Activated T-helper 9 cell treated with anti-CD3 and anti-CD28 coated beads, Interleukin-2, amount 50 U/mL, for 16 hours (primary cell): ENCODE data around the gene PKD1L1.

Experiments
- DNase-seq: peaks from one replicate; pipeline ENCODE4 v3.0.0-alpha.2; 2020; ENCODE audit warnings: low read depth

The PKD1L1 gene

DNA sequence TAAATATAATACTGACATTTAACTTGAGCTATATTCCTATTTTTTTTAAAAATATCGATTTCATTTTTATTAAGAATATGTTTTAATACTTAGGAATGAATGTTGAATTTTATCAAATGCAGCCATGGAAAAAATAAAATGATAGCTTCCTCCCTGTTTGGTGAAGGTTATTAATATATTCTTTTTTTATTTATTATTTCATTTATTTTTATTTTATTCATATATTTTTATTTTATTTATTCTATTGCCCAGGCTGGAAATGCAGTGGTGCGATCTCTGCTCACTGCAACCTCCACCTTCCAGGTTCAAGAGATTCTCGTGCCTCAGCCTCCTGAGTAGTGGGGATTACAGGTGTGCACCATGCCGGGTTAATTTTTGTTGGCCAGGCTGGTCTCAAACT lies 160.2 kb downstream of the PKD1L1 start:
- DNase-seq, result no peak

DNA sequence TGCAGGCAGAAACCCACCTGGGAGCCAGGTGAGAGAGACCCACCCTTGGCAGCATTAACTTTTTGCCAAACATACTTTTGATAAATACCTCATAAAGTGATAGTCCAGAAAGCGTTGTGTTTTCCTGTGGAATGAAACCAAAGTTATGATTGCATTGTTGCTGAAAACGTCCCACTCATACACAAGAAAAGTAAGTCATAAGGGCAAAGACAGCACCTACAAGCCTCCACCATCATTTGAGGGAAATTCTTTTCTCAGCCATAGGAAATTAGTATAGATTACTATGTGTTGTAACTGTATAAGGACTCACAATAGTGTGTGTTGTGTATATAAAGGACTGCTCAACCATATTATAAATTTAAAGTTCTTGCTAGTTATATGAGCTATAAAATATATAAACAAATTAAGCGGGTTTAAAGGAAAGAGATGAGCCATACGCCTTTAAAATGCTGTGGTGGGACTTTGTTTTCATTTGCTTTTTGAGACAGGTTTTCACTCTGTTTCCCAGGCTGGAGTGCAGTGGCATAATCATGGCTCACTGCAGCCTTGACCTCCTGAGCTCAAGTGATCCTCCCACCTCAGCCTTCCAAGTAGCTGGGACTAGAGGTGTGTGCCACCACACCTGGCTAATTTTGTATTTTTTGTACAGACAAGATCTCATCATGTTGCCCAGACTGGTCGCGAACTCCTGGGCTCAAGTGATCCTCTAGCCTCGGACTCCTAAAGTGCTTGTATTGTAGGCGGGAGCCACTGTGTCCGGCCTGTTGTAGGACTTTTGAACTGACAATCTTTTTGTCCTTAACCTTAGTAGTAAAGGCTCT lies 160.8 kb downstream of the PKD1L1 start:
- DNase-seq, result no peak

DNA sequence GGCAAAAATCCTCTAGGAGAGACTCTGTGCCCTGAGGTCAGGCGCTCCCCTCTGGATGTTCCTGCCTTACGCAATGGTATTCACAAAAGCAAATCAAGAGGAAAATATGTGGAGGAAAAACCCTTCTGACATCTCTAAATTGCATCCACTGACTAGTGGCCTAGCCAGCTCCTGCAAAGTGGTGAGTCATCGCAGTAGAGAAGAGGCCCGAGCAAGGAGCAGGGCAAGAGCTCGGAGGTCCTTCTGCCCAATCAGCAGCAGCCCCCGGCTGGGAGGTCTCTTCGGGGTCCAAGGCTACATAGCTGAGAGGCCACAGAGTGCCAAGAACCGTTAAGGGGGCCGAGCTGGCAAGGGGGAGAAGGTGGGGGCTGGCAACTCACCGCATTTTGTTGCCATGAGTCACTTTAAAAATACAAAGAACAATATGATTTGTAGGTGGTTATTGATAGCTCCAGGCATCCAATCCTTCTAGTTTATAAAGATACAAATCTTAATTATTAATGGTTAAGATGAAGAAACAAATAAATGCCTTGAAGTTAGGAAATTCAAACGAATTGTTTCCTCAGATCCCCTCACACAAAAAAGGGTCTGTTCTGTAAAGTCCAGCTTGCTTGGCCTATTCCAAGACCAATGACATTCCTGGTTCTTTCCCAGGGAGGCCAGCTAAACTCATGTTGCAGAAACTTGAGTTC lies 161.6 kb downstream of the PKD1L1 start:
- DNase-seq, result no peak

DNA sequence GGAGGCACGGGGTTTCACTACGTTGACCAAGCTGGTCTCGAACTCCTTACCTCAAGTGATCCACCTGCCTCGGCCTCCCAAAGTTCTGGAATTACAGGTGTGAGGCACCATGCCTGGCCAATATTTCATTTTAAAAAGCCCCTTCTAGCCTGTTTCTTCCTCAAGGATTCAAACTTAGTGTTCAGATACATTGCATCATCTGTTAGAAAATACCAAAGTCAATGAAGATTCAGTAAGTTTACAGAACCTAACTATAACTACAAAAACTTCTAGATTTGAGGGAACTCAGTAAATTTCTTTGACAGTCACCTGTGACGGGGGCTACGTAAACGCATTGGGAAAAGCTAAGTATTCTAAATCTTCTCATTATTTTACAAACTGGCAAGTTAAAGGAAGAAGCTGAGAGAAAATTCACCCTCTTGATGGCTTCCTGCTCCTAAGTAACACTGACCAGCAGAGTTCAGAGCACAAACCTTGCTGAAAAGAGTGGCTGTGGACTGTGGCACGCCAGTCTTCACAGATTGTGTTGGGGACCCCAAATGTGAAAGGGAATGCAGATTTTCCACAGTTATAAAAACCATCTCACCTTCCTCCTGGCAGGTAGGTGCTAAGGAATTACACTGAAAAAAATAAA lies 162.2 kb downstream of the PKD1L1 start:
- DNase-seq, result no peak

DNA sequence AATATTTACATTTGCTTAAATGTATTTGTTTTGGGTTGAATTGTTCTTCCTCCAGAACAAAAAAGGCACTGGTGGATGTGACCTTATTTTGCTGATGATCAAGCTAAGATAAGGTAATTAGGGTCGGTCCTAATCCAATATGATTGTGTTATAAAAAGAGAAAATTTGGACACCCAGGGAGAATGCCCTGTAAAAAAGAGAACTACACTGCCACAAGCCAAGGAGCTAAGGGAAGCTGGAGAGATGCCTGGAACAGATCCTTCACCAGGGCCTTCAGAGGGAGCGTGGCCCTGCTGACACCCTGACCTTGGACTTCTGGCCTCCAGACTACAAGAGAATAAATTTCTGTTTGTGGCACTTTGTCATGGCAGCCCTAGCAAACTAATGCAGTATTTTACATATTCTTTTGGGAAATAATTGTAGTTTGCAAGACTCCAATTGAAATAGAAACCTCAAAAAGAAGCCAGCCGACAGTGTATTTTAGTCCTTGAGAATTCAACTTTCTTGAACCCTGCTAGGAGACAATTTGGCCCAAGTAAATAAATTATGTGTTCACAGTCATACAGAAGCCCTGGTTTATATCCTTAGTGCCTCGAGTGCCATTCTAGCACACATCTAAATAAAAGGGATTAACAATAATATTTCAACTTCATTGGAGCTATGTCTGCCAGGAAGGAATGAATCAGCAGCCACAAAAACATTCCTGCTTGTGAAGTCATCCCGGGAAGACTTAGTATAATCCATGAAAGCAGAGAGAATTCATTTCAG lies 164.6 kb downstream of the PKD1L1 start:
- DNase-seq, result no peak

DNA sequence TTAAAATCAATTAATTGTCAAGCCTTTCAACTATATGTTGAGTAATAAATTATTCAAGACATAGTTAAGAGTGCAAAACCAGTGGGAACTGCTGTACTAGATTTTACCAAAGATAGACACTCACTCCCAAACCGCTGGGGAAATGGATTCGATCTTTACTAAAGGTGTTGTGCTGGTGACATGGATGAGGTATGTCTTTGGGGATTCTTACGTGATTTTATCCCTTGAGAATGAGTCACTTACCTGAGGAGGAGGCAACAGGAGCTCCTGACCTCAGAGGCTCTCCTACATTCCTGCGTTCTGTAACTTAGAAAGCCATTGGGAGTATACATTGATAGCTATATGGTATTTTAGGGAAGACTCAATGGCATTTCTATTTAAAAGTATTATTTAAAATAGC lies 165.5 kb downstream of the PKD1L1 start:
- no peak for DNase-seq

DNA sequence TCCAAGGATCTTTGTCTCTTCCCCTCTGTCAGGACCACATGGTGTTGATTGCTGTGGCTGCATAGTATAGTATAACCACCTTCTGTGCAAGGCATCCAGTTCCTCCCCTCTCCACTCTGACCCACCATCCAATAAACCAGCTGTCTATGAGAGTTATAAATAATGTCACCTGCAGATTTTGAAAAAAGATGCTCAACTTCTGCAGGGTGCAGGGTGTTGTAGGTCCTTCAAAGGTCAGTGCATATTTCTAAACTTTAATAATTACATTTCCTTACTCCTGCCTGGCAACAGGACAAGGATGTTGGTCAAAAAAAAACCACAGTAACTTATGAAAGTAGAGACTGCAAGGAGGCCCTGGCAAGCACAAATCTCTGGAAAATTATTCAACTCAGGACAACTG lies 166.2 kb downstream of the PKD1L1 start:
- DNase-seq, result no peak

DNA sequence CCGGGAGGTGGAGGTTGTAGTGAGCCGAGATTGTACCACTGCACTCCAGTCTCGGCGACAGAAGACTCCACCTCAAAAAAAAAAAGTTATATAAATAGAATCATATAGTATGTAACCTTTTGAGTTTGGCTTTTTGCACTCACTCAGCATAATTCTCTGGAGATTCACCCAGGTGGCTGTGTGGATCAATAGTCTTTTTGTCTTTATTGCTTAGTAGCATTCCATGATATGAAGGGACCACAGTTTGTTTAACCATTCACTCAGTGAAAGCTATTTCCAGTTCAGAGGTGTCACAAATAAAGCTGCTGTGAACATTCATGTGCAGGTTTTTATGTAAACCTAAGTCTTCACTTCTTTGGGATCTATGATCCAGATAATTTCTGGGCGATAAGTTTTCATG lies 167.7 kb downstream of the PKD1L1 start:
- no peak for DNase-seq

DNA sequence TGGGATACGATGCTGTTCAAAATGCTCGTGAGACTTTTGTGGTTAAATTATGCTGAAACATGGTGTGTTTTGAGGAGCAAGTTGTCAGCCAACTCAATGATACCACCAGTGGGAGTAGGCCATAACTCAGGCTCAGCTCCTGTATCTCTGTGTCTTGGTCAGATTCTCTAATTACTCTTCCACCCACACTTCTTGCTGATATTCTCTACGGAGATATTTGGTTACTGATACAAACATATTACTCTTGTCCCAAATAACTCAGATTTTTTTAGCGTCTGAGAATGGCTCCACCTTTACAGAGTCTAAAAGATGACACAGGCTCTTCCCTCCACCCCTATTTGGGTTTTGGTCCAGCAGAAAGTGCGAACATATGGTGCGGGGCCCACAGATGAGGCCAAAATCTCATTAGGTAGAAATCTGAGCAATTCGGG lies 168.9 kb downstream of the PKD1L1 start:
- DNase-seq, result no peak

DNA sequence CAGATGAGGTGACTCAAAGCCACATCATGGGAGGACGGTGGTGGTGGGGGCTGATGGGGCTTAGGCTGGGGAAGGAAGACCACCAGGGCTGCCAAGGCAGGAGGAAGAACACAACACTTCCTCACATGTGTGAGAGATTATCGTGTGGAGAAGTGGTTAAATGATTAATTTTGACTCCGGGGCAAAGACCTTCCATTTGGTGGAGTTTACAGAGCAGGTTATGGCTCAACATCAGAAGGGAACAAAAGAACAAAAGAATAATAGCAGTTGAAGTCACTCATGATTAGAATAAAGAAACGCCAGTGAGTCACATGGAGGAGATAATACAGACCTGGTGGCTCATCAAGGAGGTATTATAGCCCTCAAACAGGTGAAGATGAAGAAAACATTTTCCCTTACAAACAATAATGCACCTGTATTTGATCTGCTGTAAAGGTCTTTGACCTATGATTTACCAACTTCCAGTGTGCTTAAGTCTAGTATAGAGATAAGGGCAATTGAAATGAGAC lies 170.1 kb downstream of the PKD1L1 start:
- no peak for DNase-seq

DNA sequence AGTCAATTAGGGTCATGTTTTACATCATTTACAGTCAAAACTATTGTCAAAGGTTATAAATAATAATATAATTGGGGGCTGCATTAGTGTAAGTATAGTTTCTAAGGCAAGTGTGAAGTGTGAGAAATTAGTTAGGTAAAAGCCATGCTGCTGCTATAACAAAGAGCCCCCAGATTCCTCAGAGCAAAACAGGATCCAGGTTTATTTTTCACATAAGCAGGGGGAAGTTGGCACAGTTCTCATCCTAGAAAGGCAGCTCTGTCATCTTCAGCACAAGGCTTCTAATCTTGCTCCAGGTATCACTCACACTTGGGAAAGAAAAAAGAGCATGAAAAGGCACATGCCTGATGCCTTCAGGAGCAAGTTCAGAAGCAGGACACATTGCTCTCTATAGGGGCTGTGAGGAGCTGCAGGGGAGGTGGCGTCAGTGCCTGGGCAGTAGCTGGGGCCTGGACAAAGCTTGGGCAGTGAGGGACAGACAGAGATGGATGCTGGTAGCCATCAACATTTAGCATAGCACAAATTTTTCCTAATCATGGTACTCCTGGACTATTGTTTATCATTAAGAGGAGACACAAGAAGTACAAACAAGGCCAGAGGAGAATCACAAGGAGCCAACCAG lies 170.6 kb downstream of the PKD1L1 start:
- no peak for DNase-seq

DNA sequence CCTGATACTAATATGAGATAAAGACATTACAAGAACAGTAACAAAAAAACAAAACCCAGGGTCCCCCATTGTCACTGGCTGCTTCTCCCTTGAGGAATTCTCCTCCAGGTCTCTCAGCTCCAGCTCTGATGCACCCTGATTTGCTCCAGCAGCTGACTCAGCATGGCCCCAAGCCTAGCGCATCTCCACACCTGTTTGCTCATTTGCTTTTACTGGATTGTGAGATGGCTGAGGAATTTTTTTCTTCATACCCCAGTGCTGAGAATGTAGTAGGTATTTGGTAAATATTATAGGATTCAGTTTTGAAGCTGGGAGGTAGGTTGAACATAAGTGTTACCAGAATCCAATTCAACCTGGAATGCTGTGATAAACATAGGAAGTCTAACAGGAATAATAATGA lies 171.9 kb downstream of the PKD1L1 start:
- no peak for DNase-seq

DNA sequence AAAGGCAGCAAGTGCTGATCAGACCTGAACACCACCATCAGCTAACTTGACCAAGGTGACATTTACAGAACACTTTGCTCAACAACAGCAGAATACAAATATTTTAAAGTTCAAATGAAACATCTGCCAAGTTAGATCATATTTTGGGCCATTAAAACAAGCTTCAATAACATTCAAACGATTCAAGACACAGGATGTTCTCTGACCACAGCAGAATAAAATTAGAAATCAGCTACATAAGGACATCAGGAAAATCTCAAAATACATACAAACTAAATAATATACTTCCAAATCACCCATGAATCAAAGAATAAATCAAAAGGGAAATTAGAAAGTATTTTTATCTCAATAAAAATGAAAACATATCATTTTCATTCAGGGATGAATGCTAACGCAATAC lies 173.0 kb downstream of the PKD1L1 start:
- DNase-seq, result no peak

DNA sequence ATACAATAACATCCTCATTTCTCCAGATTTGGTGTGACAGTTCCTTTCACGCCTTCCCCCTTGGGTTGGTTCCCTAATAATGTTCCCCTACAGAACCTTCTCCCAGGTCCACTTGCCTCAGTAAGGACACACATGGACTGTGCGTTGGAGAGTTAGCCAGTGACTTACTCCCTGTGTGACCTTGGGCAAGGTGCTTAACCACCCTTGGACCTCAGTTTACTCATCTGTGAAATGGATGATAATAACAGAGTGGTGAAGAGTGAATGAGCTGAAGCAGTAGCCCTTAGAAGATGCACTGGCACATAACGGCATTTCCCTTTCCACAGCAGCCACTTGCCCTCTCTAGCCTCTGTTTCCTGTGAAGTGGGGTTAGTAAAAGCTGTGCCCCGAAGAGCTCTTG lies 175.8 kb downstream of the PKD1L1 start:
- no peak for DNase-seq

DNA sequence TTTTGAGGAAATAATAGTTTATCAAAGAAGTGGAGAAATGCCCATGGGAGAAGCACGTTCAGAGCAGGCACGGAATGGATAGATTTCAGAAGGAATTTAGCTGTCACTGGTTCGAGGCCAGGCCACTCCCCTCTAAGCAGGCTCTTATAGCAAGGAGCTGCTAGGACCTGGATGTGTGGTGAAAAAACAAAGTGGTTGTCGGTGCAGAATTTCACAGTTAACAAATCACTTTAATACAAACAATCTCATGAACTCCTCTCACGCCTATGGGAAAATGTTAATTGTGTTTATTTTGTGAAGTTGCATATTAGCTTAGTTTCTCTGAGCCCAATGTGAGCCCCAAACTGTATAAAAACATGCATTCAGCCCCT lies 176.3 kb downstream of the PKD1L1 start:
- DNase-seq, result no peak

DNA sequence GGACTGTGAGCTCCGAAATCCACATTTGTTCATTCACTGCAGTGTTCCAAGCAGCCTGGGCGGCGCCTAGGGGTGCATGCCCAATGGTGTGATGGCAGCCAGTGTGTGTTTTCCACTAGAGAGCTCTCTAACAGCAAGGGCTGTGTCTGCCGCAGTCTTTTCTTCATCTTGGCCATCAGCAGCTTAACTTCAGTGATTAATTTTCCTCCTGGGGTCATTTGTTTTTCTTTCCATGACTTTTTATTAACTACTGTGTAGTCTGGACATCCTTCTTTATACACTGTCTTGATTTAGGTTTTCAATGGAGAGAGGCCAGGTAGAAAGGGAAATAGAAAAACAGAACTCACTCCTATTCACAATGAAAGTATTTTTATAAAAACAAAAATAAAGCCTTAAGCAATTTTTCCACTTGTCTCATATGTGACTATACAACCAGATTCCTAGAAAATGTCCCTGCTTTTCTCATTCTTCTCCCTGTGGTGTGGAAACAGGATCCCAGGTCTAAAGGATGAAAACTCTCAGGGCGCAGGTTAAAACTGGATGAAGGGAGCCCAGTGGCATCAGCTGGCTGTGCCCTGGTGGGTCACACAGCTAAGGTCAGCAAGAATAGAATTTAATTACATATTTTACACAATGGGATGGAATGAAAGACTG lies 176.8 kb downstream of the PKD1L1 start:
- no peak for DNase-seq

DNA sequence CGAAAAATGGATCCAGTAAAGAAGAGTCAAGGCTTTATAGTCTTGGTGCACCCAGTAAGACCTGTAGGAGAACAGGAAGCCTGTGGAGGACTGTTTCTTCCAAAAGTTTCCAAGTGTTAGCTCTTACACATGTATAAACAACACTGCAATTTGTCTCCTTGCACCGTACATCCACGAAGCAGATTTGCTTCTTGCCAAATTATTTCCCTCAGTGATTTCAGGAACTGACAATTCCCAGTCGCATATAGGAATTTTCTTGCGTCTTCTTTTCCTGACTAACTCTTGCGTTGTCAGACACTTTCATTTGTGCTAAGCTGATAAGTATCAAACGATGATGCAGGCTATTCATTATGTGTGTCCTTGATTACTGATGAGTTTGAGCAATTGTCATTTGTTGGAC lies 182.1 kb downstream of the PKD1L1 start:
- no peak for DNase-seq

DNA sequence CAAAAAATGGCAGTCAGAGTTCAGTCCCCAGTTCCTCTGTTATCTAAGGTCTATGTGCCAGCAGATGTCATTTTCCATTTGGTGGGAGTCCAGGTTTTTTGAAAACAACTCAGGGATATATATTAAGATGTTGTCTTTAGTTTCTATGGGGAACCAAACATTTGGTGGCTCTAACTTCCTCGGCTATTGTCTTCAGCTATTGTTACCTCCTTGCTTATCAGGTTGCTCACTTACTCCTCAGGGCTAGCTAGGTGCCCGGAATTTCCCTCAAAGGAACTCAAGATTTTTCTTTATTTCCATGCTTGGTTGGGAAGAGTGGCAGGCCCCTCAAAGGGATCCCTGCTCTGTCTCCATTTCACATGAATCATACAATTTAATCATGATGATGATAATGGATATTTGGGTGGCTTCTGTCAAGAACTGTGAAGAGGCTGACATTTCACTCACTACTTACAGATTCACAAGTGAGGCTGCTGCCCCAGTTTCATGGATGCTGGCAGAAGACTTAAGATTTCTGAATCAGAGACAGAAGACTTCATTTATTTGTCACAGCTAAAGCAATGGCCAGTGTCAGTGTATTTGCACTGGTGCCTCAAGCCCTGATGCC lies 182.8 kb downstream of the PKD1L1 start:
- no peak for DNase-seq

DNA sequence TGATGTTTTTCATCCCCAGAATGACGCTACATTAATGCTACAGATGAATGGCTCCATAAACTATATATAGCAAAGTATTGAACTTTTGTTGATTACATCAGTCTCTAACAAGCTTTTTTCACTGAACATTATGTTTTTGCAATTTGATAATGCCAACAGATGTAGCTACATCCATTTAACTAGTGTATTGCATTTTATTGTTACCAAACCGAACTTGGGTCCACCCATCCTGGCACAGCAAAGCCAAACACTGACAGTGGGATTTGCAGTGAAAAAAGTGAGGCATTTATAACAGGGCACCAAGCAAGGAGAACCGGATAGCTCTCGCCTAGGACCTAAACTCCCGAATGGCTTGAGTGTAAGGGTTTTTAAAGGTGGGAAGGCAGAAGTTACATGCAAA lies 183.5 kb downstream of the PKD1L1 start:
- no peak for DNase-seq

DNA sequence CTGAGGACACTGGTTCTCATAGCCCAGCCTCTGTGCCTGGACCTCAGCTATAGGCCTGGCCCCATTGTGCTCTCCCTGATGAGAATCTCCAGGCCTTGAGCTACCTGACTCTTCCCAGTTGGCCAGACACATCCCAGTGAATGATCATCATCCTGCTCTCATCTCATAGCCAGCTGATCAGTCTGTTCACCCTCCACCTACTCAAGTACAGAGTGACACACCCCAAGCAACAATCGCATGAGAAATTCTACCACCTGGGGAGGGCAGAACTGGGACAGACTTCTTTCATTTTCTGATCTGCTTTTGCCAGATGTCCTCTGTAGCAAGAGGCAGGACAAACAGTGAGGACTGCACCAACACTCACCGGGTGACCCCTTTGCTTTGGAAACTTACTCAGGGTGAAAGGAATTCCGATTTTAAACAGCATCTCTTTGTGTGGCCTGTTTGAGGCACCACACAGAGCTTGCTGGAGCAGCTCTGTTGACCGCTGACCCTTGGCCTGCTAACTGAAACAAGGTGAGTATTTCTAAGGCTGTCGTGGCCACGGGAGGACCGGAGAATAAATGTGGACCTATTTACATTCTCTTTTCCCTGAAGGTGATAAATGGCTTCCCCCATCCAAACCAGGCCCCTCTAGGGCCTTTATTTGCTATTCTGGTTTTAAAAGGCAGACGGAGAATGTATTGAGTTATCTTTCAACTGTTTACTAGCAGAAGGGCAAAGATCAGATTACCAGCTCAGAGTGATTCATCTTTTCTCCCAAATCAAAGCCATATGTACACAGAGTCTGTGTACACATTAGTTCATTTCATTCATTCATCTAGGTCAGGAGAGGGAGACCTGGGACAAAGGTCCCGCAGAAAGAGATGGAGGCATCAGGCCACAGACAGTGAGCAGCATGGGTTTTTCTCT lies 184.9 kb downstream of the PKD1L1 start:
- no peak for DNase-seq
